ENCODE results near the gene DOCK9.
"Not testable (repeated sequence)": the region's sequence is repeated elsewhere in the genome, so short reads cannot be mapped to it uniquely, and the experiment has no call there.

Gene DOCK9

GRCh38 chr13:98761986-98762616, 215.8 kb downstream of the DOCK9 start:
- no peak for TF ChIP-seq CTCF (IDR thresholded peaks at IDR 0.05; ENCODE audit: low read depth, low read length)
- H3K4me3 ChIP-seq (ENCODE audit: low read depth, low read length), result peak overlapping the region; percentile 48

GRCh38 chr13:98761126-98761985, 216.5 kb downstream of the DOCK9 start:
- peak overlapping the region; percentile 48 for H3K4me3 ChIP-seq (ENCODE audit: low read depth, low read length)
- TF ChIP-seq CTCF (IDR thresholded peaks at IDR 0.05; ENCODE audit: low read depth, low read length), result no peak

- TF ChIP-seq CTCF (IDR thresholded peaks at IDR 0.05; ENCODE audit: low read depth, low read length), result no peak
- no peak overlapping the region for H3K4me3 ChIP-seq (ENCODE audit: low read depth, low read length)
Observed at GRCh38 chr13:98755729-98756128, 222.1 kb downstream of the DOCK9 start.

- H3K4me3 ChIP-seq (ENCODE audit: low read depth, low read length), result no peak overlapping the region
- no peak for TF ChIP-seq CTCF (IDR thresholded peaks at IDR 0.05; ENCODE audit: low read depth, low read length)
Observed at GRCh38 chr13:98755116-98755515, 222.7 kb downstream of the DOCK9 start.

- not testable (repeated sequence) for H3K4me3 ChIP-seq (ENCODE audit: low read depth, low read length)
Observed at GRCh38 chr13:98754468-98754867, 223.4 kb downstream of the DOCK9 start.

GRCh38 chr13:98752467-98753290, 225.2 kb downstream of the DOCK9 start, which contains the start of gene SLC15A1:
SLC15A1 (minus strand) TSS chr13:98752672; CDS start chr13:98752598, 74 bp downstream.
- no peak for TF ChIP-seq CTCF (IDR thresholded peaks at IDR 0.05; ENCODE audit: low read depth, low read length)
- peak within 1 kb of the TSS; percentile 18; the same call in 1 of the 2 replicates for H3K4me3 ChIP-seq (ENCODE audit: low read depth, low read length)

- peak overlapping the region; percentile 18; the same call in 1 of the 2 replicates for H3K4me3 ChIP-seq (ENCODE audit: low read depth, low read length)
- TF ChIP-seq CTCF (IDR thresholded peaks at IDR 0.05; ENCODE audit: low read depth, low read length), result no peak
Observed at GRCh38 chr13:98751861-98752466, 225.9 kb downstream of the DOCK9 start.

Data from WI38 (cell line).